SIG-M5 (cell line): Measurements from ENCODE around the gene FAHD2A.
"Not testable (repeated sequence)": the region's sequence is repeated elsewhere in the genome, so short reads cannot be mapped to it uniquely, and the experiment has no call there.

Experiments
- DNase-seq: peaks from one replicate; lab custom pipeline; 2025; lab: John Stamatoyannopoulos, UW

The FAHD2A gene

GRCh38 chr2:95376311-95377215 lies 25.9 kb upstream of the FAHD2A start:
- no peak for DNase-seq

DNA sequence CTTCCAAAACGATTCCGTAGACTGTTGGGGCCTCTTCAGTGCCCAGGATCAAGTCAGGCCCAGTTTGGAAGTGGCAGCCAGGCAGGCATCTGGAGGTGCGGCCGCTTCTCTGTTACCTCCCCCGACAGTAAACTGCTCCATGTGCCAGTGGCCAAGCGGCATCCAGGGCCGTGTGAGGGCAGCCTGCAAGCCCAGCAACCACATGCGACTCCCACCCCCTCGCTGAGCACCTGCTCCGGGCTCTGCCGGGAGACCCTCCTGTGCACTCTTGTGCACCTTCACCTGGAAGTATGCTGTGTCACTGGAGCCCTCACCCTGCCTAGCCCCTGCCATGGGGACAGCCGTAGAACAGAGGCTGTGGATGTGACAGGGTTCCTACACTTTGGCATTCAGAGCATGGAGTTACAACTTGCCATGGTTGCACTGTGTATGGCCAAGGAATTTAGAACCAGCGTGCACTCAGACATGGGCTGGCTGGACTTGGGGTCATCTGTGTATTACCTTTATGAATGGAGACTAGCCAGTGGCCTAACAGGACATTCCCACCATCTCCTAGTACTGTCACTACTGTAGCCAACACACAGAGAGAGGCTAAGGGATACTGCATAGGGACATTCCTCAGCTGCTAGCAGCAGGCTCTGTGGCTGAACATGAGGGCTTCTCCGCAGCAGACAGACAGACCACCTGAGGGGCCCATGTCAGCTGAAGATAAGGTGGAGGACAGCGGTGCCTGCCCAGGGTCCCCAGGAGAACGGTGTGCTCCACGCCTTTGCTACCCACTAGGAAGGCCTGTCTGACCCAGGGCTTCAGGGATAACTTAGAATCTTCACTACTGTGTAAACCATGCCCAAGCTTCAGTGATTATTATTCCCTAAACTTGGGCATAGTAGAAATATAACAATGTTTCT lies 25.0 kb upstream of the FAHD2A start:
- DNase-seq: no peak

GRCh38 chr2:95378281-95378680 lies 24.2 kb upstream of the FAHD2A start:
- DNase-seq: not testable (repeated sequence)

- DNase-seq: no peak
Measured at GRCh38 chr2:95379371-95379831, 23.1 kb upstream of the FAHD2A start.

GRCh38 chr2:95380280-95380679 lies 22.2 kb upstream of the FAHD2A start:
- no peak for DNase-seq

DNA sequence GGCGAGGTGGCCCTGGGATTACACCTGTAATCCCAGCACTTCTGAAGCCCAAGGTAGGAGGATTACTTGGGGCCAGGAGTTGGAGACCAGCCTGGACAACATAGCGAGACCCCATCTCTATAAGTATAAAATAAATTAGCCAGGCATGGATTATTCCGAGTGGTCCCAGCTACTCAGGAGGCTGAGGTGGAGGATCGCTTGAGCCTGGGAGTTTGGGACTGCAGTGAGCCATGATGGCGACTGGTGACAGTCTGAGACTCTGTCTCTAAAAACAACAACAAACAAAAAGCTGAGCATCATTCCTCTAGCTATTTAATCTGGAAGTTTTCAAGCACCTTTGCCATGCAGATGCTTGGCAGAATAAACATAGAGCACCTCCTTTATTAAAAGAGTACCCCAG lies 21.8 kb upstream of the FAHD2A start:
- no peak for DNase-seq

- no peak for DNase-seq
Measured at GRCh38 chr2:95381212-95382191, 21.0 kb upstream of the FAHD2A start.

DNA sequence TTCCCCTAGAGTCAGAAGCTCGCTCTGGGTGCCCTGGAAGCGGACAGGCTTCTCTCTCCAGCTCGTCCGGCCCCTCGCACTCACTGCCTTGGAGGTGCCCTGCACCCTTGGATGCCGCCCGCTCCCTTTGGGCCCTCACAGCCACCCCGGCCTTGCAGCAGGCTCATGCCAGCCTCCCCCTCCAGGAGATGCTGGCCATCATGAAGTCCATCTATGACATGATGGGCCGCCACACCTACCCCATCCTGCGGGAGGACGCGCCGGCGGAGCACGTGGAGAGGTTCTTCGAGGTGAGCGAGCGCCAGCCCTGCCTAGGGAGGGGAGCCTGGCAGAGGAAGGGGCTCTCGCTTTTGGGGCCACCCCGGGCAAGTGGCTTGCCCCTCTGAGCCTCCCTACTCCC lies 20.3 kb upstream of the FAHD2A start:
- DNase-seq: no peak

- no peak for DNase-seq
Measured at GRCh38 chr2:95382686-95383634, 19.5 kb upstream of the FAHD2A start.

- DNase-seq: no peak
Measured at GRCh38 chr2:95383635-95384027, 18.9 kb upstream of the FAHD2A start.

DNA sequence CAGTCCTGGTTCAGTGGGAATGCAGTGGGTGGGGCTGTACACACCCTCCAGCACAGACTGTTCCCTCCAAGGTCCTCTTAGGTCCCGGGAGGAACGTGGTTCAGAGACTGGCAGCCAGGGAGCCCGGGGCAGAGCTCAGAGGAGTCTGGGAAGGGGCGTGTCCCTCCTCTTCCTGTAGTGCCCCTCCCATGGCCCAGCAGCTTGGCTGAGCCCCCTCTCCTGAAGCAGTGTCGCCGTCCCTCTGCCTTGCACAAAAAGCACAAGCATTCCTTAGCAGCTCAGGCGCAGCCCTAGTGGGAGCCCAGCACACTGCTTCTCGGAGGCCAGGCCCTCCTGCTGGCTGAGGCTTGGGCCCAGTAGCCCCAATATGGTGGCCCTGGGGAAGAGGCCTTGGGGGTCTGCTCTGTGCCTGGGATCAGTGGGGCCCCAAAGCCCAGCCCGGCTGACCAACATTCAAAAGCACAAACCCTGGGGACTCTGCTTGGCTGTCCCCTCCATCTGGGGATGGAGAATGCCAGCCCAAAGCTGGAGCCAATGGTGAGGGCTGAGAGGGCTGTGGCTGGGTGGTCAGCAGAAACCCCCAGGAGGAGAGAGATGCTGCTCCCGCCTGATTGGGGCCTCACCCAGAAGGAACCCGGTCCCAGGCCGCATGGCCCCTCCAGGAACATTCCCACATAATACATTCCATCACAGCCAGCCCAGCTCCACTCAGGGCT lies 17.5 kb upstream of the FAHD2A start:
- no peak for DNase-seq

- DNase-seq: no peak
Measured at GRCh38 chr2:95385570-95385984, 16.9 kb upstream of the FAHD2A start.

DNA sequence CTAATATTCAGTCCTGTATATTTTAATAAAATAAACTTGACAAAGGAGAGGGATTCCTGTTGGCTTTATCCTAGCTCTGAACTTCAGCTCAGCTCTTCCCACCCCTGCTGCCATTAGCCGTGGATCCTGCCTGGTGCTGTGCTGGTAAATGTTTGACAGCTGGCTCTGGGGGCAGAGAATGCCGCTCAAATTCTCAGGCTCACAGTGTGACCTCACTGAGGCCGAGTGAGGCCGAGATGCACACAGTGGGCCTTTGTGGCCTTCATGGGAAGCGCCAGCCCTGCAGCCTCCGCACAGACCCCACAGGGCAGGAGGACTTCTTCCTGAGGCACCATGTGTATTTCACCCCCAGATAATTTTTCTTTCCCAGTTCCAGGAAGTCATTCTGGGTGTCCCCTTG lies 16.5 kb upstream of the FAHD2A start:
- no peak for DNase-seq

- DNase-seq: no peak
Measured at GRCh38 chr2:95387358-95387757, 15.2 kb upstream of the FAHD2A start.

GRCh38 chr2:95388091-95388692 lies 14.3 kb upstream of the FAHD2A start:
- no peak for DNase-seq

DNA sequence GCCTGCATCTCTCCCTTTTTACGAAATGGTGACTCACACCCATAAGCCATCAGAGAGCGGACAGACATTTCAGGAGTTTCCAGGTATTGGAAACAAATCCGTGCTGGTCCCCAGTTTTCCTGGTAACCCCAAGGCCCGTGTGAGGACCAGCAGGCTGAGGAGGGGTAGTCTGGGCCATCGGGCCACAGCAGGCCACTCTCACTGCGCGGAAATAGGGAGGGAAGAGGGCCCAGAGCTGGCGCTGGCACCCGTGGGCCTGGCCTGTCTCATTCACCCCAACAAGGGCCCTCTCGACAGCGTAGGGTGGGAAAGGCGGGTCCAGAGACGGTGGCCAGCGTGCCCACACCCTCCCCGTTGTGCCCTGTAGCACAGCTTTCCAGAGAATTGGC lies 13.7 kb upstream of the FAHD2A start:
- no peak for DNase-seq

DNA sequence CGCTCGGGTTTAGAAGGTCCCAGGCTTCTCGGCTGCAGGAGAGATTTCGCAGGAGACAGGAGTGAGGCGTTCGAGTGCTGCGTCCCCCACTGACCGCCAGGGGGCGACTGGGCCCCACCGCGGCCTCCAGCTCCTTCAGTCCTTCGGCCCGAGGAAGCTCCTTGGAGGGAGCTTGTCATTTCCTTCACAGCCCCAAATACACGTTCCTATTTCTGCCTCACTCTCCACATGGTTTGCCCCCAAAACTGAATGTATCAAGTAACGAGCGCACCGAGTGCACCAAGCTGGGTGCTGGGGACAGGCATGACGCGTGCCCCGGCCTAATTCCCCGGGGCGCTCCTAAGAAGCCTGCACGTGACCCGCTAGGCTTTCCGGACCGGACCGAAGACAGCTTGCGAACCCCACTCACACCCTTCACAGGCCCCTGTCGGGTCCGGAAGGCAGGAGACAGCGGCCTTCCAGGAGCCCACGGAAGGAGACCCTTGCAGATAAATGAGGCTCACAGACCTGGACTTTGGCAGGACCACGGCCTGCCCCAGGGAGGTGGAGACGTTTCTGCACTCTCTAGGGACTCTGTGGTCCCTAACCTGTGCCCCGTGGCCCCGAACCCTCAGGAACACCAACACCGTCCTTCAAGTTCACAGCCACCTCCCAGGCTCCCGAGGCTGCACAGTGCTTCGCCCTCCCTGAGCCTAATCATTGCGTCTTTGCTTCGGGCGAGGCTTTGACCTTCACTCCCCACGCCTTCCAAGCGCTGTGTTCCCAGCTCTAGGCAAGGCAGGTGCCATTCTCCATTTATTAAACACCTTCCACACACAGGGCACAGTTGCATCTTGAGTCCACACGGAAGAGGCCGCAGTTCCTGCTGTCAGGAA lies 13.0 kb upstream of the FAHD2A start:
- no peak for DNase-seq

DNA sequence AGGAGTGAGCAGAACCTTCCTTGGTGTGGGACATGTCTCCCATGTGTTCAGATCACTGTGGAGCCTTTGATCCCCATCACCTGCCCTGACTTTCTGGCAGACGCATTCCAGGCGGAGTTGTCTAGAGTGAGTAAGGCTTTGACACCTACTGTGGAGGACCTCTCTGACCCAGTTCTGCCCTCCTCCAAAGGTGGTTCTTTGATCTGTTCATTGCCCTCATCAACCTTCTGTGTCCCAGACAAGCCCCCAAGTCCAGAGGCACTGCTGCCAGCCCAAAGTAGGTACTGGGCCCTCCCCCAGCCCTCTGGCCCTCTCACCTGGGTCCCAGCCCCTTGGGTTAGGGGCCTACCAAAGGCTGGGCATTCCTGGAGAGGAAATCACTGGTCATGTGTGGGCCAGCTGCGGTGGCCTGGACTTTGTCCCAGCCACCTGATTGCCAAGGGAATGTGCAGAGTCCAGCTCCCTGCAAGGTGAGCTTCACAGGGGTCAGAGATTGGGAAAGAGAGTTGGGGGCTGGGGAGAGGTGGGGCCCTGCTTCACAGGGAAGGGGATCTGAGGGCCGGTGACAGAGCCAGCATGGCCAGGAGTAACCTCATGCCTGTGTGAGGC lies 12.1 kb upstream of the FAHD2A start:
- no peak for DNase-seq
